Heart left ventricle (tissue), 16 donors: ENCODE data around the gene CIAO2A. TPM values are rescaled to one million over a fixed set of nuclear protein-coding genes. Genes with fewer than 3 reads are reported as not detected.
"Not testable (repeated sequence)": the region's sequence is repeated elsewhere in the genome, so short reads cannot be mapped to it uniquely, and the experiment has no call there.

ENCODE experiments used
- ATAC-seq, 4 donors: fragments of 200-7000 bp; cut with Tn5 transposase; one replicate each; pipeline ENCODE4 v1.9.1; 2020 to 2022; ENCODE audit warnings: moderate library complexity in 4 of 4, mild to moderate bottlenecking in 3 of 4, moderate number of reproducible peaks in 1 of 4
- DNase-seq, 5 donors: peaks; one replicate each; pipeline ENCODE4 v3.0.0-alpha.2; 2020
- H3K27ac ChIP-seq, 12 donors: fragments of 200-600 bp; sonication (generic) in 4 of 12; one replicate each; pipeline versions ENCODE4 v1.5.0 to v1.8.0; 2016 to 2022; ENCODE audit warnings: mild to moderate bottlenecking in 2 of 12
- H3K27me3 ChIP-seq, 9 donors: fragments of 200-600 bp; sonication (generic) in 2 of 9; one replicate each; pipeline versions ENCODE4 v1.5.1 to v1.8.0; 2016 to 2022; ENCODE audit warnings: mild to moderate bottlenecking in 3 of 9
- H3K36me3 ChIP-seq, 9 donors: fragments of 200-600 bp; sonication (generic) in 2 of 9; one replicate each; pipeline versions ENCODE4 v1.5.0 to v1.8.0; 2018 to 2022; ENCODE audit warnings: mild to moderate bottlenecking in 2 of 9
- H3K4me1 ChIP-seq, 12 donors: fragments of 200-600 bp; sonication (generic) in 4 of 12; one replicate each; pipeline versions ENCODE4 v1.5.0 to v1.8.0; 2016 to 2022; ENCODE audit warnings: mild to moderate bottlenecking in 3 of 12
- H3K4me3 ChIP-seq, 12 donors: fragments of 200-600 bp; sonication (generic) in 4 of 12; one replicate each; pipeline versions ENCODE4 v1.5.0 to v1.8.0; 2017 to 2022; ENCODE audit warnings: mild to moderate bottlenecking in 9 of 12, moderate library complexity in 4 of 12
- H3K9me3 ChIP-seq, 12 donors: fragments of 200-600 bp; sonication (generic) in 4 of 12; one replicate each; pipeline versions ENCODE4 v1.5.0 to v1.8.0; 2016 to 2022; ENCODE audit warnings: mild to moderate bottlenecking in 1 of 12
- CTCF ChIP-seq, 12 donors: fragments of 200-600 bp; sonication (generic) in 4 of 12; IDR thresholded peaks; one replicate each; pipeline versions ENCODE4 v1.5.0 to v1.8.0; 2018 to 2022; ENCODE audit warnings: antibody characterized with exemption in 12 of 12, mild to moderate bottlenecking in 5 of 12
- POLR2A ChIP-seq, 2 donors: fragments of 450-650 bp; IDR thresholded peaks; one replicate each; pipeline ENCODE4 v1.6.1; 2017; ENCODE audit warnings: antibody characterized with exemption in 2 of 2, mild to moderate bottlenecking in 2 of 2, moderate library complexity in 2 of 2
- WGBS, 4 donors: extraction: QIAGEN DNeasy Blood & Tissue Kit in 2 of 4; methylation state at CpG; one replicate each; pipeline versions ENCODE4 v1.1.5 to v1.1.7; 2013 to 2018; 5-methylcytosine and 5-hydroxymethylcytosine counted together
- intact Hi-C, 10 donors: fragments of 100-400 bp; cut with DNase I; formaldehyde crosslinking; loops; one replicate each; pipeline versions ENCODE4 v1.11.1 to v1.14.2; 2022
- polyA plus RNA-seq, 2 donors: library from polyadenylated mRNA; stranded (reverse); fragments of 200-250 nt; gene quantifications; one replicate each; pipeline ENCODE4 v1.2.3, GENCODE V29; 2013
- total RNA-seq, 9 donors: library from RNA; depleted of rRNA in 2 of 9; stranded (reverse); fragments of >200 nt in 2 of 9; fragmentation: NEBNext Ultra II Directional in 3 of 9; extraction: Animal tissue kit (Norgen Biotek cat#: 25700) in 3 of 9; gene quantifications; one replicate each; pipeline versions ENCODE4 v1.1.0 to v1.2.4, GENCODE V29; 2016 to 2023
- donor health status: ischemic (EF 13 %, LVEDD 7.1; RV severe dilation, severe dysfunction).
- donor health status: healthy with polysubstance abuse.
- donor health status: DM: no; HTN: yes; CAD: no.
- donor health status: DM: no; HTN: no; CAD: no.
- donor health status: ischemic (EF 25% LVEDD 6.9; RV normal size, moderate dysfunction).
- donor health status: ischemic (EF 25% LVEDD 5.7; RV mildly dilated, moderate dysfunction).
- donor health status: healthy.
- donor health status: DM: yes; HTN: yes; CAD: no.
- donor health status: ischemic (EF 35%, LVEDD 5.7; RV mildly dilated, moderate dysfunction).
- donor health status: nonischemic (EF 11% LVEDD 7.7; RV severe dilation, severe dysfunction).
- donor health status: DM: yes; HTN: yes; CAD: no.
- donor health status: PGD.
- donor health status: ischemic (EF 29% LVEDD 5.4; RV normal size, mild dysfunction).
- donor health status: nonischemic (EF 23%, LVEDD 6.1; RV moderate dilation, normal function).

CIAO2A gene
- total and polyA plus RNA-seq, 11 donors, result 41.6 to 114 (median 56.5) TPM

GRCh38 chr15:64121614-64122013, 28.0 kb upstream of the CIAO2A start:
- Histone ChIP-seq H3K4me3 (no peak overlapping the region), H3K4me1 (no peaks in the 10 kb centered on the region), H3K36me3 (peaks cover 0 to 100% (median 99%) of the 10 kb centered on the region in 9 donors), H3K27me3 (no peaks in the 10 kb centered on the region), H3K27ac (no peak overlapping the region), H3K9me3 (no peaks in the 10 kb centered on the region)
- ATAC-seq (no peak), DNase-seq (no peak)
- TF ChIP-seq CTCF (IDR thresholded peaks at IDR 0.05), result no peak
- TF ChIP-seq POLR2A (IDR thresholded peaks at IDR 0.05), result no peak
- intact Hi-C loops, result no loop called here
- WGBS, 4 donors, result 91 to 94% (median 94%) methylated on average over 4 of the region's 4 CpGs

GRCh38 chr15:64120322-64120721, 26.7 kb upstream of the CIAO2A start:
- H3K36me3 ChIP-seq, result peaks cover 0 to 100% (median 99%) of the 10 kb centered on the region in 9 donors
- H3K9me3 ChIP-seq, intact Hi-C loops, DNase-seq, H3K4me3 ChIP-seq, ATAC-seq, H3K27me3 ChIP-seq, H3K27ac ChIP-seq, H3K4me1 ChIP-seq: not testable (repeated sequence)
- 95 to 100% (median 97%) methylated on average over 2 of the region's 2 CpGs for whole genome bisulfite sequencing, 4 donors

GRCh38 chr15:64117759-64118487, 24.3 kb upstream of the CIAO2A start:
- TF ChIP-seq POLR2A (IDR thresholded peaks at IDR 0.05) (no peak), CTCF (IDR thresholded peaks at IDR 0.05) (no peak)
- no peaks in the 10 kb centered on the region for H3K9me3 ChIP-seq
- H3K36me3 ChIP-seq, result peaks cover 0 to 100% (median 100%) of the 10 kb centered on the region in 9 donors
- no peaks in the 10 kb centered on the region for H3K27me3 ChIP-seq
- H3K4me1 ChIP-seq, result peaks cover 0 to 7% (median 0%) of the 10 kb centered on the region in 12 donors
- H3K4me3 ChIP-seq, result no peak overlapping the region
- WGBS, 4 donors, result 85 to 92% (median 88%) methylated on average over 5 of the region's 5 CpGs
- no peak for ATAC-seq
- H3K27ac ChIP-seq, result no peak overlapping the region
- intact Hi-C loops, result no loop called here
- DNase-seq, result no peak

GRCh38 chr15:64112904-64113303, 19.3 kb upstream of the CIAO2A start:
- DNase-seq, result no peak
- intact Hi-C loops, result no loop called here
- no peak overlapping the region for H3K4me3 ChIP-seq
- H3K36me3 ChIP-seq, result peaks cover 0 to 57% (median 54%) of the 10 kb centered on the region in 9 donors
- TF ChIP-seq POLR2A (IDR thresholded peaks at IDR 0.05), result no peak
- no peak for TF ChIP-seq CTCF (IDR thresholded peaks at IDR 0.05)
- peaks cover 0 to 53% (median 29%) of the 10 kb centered on the region in 12 donors for H3K4me1 ChIP-seq
- H3K27me3 ChIP-seq, result no peaks in the 10 kb centered on the region
- H3K27ac ChIP-seq, result peak overlapping the region in 1 of 12 donors; percentile 19
- H3K9me3 ChIP-seq, result no peaks in the 10 kb centered on the region
- ATAC-seq, result no peak
- 93 to 98% (median 93%) methylated on average over 1 of the region's 1 CpG for WGBS, 4 donors
